ENCODE results near the gene JAG1.
"Not testable (repeated sequence)": the region's sequence is repeated elsewhere in the genome, so short reads cannot be mapped to it uniquely, and the experiment has no call there.

Gene JAG1

GRCh38 chr20:10613911-10614310, 59.9 kb downstream of the JAG1 start:
- no peak overlapping the region for H3K4me3 ChIP-seq (ENCODE audit: low read depth, low read length)
- DNase-seq (ENCODE audit: low read depth): no peak
- no peak for TF ChIP-seq POLR2A (IDR thresholded peaks at IDR 0.05; ENCODE audit: extremely low read depth, insufficient read length)
- no peak for TF ChIP-seq MYC (IDR thresholded peaks at IDR 0.05; ENCODE audit: low read depth, low read length)
- no peak for TF ChIP-seq CTCF (IDR thresholded peaks at IDR 0.05; ENCODE audit: low read depth, low read length)
- no peak for TF ChIP-seq MAX (IDR thresholded peaks at IDR 0.05; ENCODE audit: low read depth, low read length)

- not testable (repeated sequence) for H3K4me3 ChIP-seq (ENCODE audit: low read depth, low read length); DNase-seq (ENCODE audit: low read depth)
Observed at GRCh38 chr20:10613426-10613825, 60.4 kb downstream of the JAG1 start.

GRCh38 chr20:10611357-10611756, 62.4 kb downstream of the JAG1 start:
- peak; percentile 42 for TF ChIP-seq CTCF (IDR thresholded peaks at IDR 0.05; ENCODE audit: low read depth, low read length)
- TF ChIP-seq POLR2A (IDR thresholded peaks at IDR 0.05; ENCODE audit: extremely low read depth, insufficient read length): no peak
- no peak for TF ChIP-seq MYC (IDR thresholded peaks at IDR 0.05; ENCODE audit: low read depth, low read length)
- H3K4me3 ChIP-seq (ENCODE audit: low read depth, low read length): no peak overlapping the region
- DNase-seq (ENCODE audit: low read depth): peak; percentile 51

- H3K4me3 ChIP-seq (ENCODE audit: low read depth, low read length): no peak overlapping the region
- no peak for DNase-seq (ENCODE audit: low read depth)
- TF ChIP-seq POLR2A (IDR thresholded peaks at IDR 0.05; ENCODE audit: extremely low read depth, insufficient read length): no peak
- TF ChIP-seq MYC (IDR thresholded peaks at IDR 0.05; ENCODE audit: low read depth, low read length): no peak
- TF ChIP-seq CTCF (IDR thresholded peaks at IDR 0.05; ENCODE audit: low read depth, low read length): no peak
- TF ChIP-seq MAX (IDR thresholded peaks at IDR 0.05; ENCODE audit: low read depth, low read length): no peak
Observed at GRCh38 chr20:10610251-10610650, 63.5 kb downstream of the JAG1 start.

- TF ChIP-seq MAX (IDR thresholded peaks at IDR 0.05; ENCODE audit: low read depth, low read length) (no peak), CTCF (IDR thresholded peaks at IDR 0.05; ENCODE audit: low read depth, low read length) (no peak), POLR2A (IDR thresholded peaks at IDR 0.05; ENCODE audit: extremely low read depth, insufficient read length) (no peak), MYC (IDR thresholded peaks at IDR 0.05; ENCODE audit: low read depth, low read length) (no peak)
- no peak for DNase-seq (ENCODE audit: low read depth)
- no peak overlapping the region for H3K4me3 ChIP-seq (ENCODE audit: low read depth, low read length)
Observed at GRCh38 chr20:10609770-10610169, 64.0 kb downstream of the JAG1 start.

GRCh38 chr20:10609276-10609675, 64.5 kb downstream of the JAG1 start:
- H3K4me3 ChIP-seq (ENCODE audit: low read depth, low read length): no peak overlapping the region
- TF ChIP-seq MYC (IDR thresholded peaks at IDR 0.05; ENCODE audit: low read depth, low read length) (no peak), CTCF (IDR thresholded peaks at IDR 0.05; ENCODE audit: low read depth, low read length) (no peak), MAX (IDR thresholded peaks at IDR 0.05; ENCODE audit: low read depth, low read length) (no peak), POLR2A (IDR thresholded peaks at IDR 0.05; ENCODE audit: extremely low read depth, insufficient read length) (no peak)
- DNase-seq (ENCODE audit: low read depth): no peak

Data from NB4 (cell line).